ENCODE measurements around the gene TEPSIN. TPM values are rescaled to one million over a fixed set of nuclear protein-coding genes. Genes with fewer than 3 reads are reported as not detected.

Gene TEPSIN
- total RNA-seq, 1 donor from 2014 or later, result 50.1 TPM

GRCh38 chr17:81232616-81233241 is 6.1 kb downstream of the TEPSIN start:
- TF ChIP-seq, protein P1, sequence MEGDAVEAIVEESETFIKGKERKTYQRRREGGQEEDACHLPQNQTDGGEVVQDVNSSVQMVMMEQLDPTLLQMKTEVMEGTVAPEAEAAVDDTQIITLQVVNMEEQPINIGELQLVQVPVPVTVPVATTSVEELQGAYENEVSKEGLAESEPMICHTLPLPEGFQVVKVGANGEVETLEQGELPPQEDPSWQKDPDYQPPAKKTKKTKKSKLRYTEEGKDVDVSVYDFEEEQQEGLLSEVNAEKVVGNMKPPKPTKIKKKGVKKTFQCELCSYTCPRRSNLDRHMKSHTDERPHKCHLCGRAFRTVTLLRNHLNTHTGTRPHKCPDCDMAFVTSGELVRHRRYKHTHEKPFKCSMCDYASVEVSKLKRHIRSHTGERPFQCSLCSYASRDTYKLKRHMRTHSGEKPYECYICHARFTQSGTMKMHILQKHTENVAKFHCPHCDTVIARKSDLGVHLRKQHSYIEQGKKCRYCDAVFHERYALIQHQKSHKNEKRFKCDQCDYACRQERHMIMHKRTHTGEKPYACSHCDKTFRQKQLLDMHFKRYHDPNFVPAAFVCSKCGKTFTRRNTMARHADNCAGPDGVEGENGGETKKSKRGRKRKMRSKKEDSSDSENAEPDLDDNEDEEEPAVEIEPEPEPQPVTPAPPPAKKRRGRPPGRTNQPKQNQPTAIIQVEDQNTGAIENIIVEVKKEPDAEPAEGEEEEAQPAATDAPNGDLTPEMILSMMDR (conservative IDR thresholded peaks at IDR 0.05), result no peak
- Mint-ChIP-seq H3K27ac (no peak overlapping the region), H3K9me3 (no peaks in the 10 kb centered on the region), H3K4me1 (ENCODE audit: unreplicated experiment) (peaks cover 8% of the 10 kb centered on the region), H3K36me3 (peaks cover 10% of the 10 kb centered on the region), H3K27me3 (no peaks in the 10 kb centered on the region), H3K4me3 (no peak overlapping the region)
- DNase-seq (ENCODE audit: extremely low spot score, unreplicated experiment), result no peak

GRCh38 chr17:81231766-81232581 is 6.9 kb downstream of the TEPSIN start:
- H3K9me3 Mint-ChIP-seq, result no peaks in the 10 kb centered on the region
- TF ChIP-seq, protein P1 (conservative IDR thresholded peaks at IDR 0.05), result no peak
- H3K4me3 Mint-ChIP-seq, result no peak overlapping the region
- no peaks in the 10 kb centered on the region for H3K27me3 Mint-ChIP-seq
- peaks cover 14% of the 10 kb centered on the region for H3K36me3 Mint-ChIP-seq
- peaks cover 7% of the 10 kb centered on the region for H3K4me1 Mint-ChIP-seq (ENCODE audit: unreplicated experiment)
- DNase-seq (ENCODE audit: extremely low spot score, unreplicated experiment), result no peak
- H3K27ac Mint-ChIP-seq, result no peak overlapping the region

DNA sequence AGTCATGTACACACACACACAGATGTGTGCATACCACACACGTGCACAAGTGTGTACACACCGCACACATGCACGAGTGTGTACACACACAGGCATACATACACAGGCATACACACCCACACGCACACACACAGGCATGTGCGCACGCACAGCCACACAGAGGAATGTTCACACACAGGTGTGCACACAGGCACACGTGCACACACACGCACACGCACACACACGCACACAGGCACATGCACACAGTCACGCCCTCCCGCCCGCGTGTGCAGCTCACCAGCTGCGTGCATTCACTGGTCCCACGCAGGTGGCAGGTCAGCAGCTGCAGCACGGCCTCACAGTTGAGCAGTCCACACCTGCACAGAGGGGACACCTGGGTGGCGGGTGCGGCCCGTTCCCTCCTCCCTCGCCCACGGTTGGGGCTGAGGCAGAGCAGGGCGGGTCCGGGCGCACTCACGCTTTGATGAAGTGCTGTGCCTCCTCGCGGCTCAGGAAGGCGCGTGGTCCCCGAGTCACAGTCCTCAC is 7.7 kb downstream of the TEPSIN start:
- DNase-seq (ENCODE audit: extremely low spot score, unreplicated experiment), result no peak
- no peak overlapping the region for H3K27ac Mint-ChIP-seq
- H3K36me3 Mint-ChIP-seq, result peaks cover 14% of the 10 kb centered on the region
- TF ChIP-seq, protein P1 (conservative IDR thresholded peaks at IDR 0.05), result no peak
- peaks cover 7% of the 10 kb centered on the region for H3K4me1 Mint-ChIP-seq (ENCODE audit: unreplicated experiment)
- no peaks in the 10 kb centered on the region for H3K9me3 Mint-ChIP-seq
- H3K4me3 Mint-ChIP-seq, result no peak overlapping the region
- H3K27me3 Mint-ChIP-seq, result no peaks in the 10 kb centered on the region

- TF ChIP-seq, protein P1 (conservative IDR thresholded peaks at IDR 0.05), result peak; percentile 53
- no peak for DNase-seq (ENCODE audit: extremely low spot score, unreplicated experiment)
- Mint-ChIP-seq H3K4me1 (ENCODE audit: unreplicated experiment) (peaks cover 7% of the 10 kb centered on the region), H3K4me3 (no peak overlapping the region), H3K36me3 (peaks cover 14% of the 10 kb centered on the region), H3K27me3 (no peaks in the 10 kb centered on the region), H3K9me3 (no peaks in the 10 kb centered on the region), H3K27ac (no peak overlapping the region)
These were observed 8.6 kb downstream of the TEPSIN start for GRCh38 chr17:81230043-81230820.

GRCh38 chr17:81229666-81229920 is 9.3 kb downstream of the TEPSIN start:
- H3K27me3 Mint-ChIP-seq, result no peaks in the 10 kb centered on the region
- no peak for DNase-seq (ENCODE audit: extremely low spot score, unreplicated experiment)
- TF ChIP-seq, protein P1 (conservative IDR thresholded peaks at IDR 0.05), result no peak
- H3K9me3 Mint-ChIP-seq, result no peaks in the 10 kb centered on the region
- H3K36me3 Mint-ChIP-seq, result peaks cover 14% of the 10 kb centered on the region
- H3K4me3 Mint-ChIP-seq, result no peak overlapping the region
- no peak overlapping the region for H3K27ac Mint-ChIP-seq
- peaks cover under 1% of the 10 kb centered on the region for H3K4me1 Mint-ChIP-seq (ENCODE audit: unreplicated experiment)
